HepG2 (cell line): ENCODE measurements around the gene LSS. TPM values are rescaled to one million over a fixed set of nuclear protein-coding genes. Genes with fewer than 3 reads are reported as not detected.

Experiments
- ATAC-seq: fragments of 200-7000 bp; cut with Tn5 transposase; 3 replicates; pipeline ENCODE4 v1.9.1; 2020; ENCODE audit warnings: mild to moderate bottlenecking, moderate library complexity
- BruUV-seq: library from RNA; stranded (reverse); fragments of 400-500 nt; replicated peaks from 2 replicates; lab custom pipeline; 2021; lab: Mats Ljungman, UMichigan
- CTCF ChIA-PET: fragments of 300-600 bp; formaldehyde crosslinking; extraction: SDS; loops from one replicate; lab custom pipeline; 2021; ENCODE audit warnings: low total read pairs, inconsistent platforms, low intra/inter-chr PET ratio; lab: Yijun Ruan, JAX
- POLR2A ChIA-PET: fragments of 350-600 bp; sonication (Branson Sonifier 250); formaldehyde crosslinking; loops from one replicate; lab custom pipeline; 2020; ENCODE audit warnings: antibody characterized with exemption, inconsistent platforms; lab: Yijun Ruan, JAX
- DNase-seq: peaks from one replicate; pipeline ENCODE4 v3.0.0-alpha.2; 2015; ENCODE audit warnings: low spot score
- FAIRE-seq: peaks from 3 replicates; lab custom pipeline; 2011; peaks lifted over from hg19 to GRCh38; lab: Jason Lieb, UNC
- H2AFZ ChIP-seq: one replicate; pipeline ENCODE4 v1.6.1; 2011; ENCODE audit warnings: low read length, inconsistent platforms
- H3K27ac ChIP-seq: fragments of 300-600 bp; 3 replicates; pipeline ENCODE4 v1.8.0; 2011; ENCODE audit warnings: mixed run types, mild to moderate bottlenecking, mixed read lengths, low read length, inconsistent platforms; ENCODE audit not compliant: insufficient read depth; ENCODE audit errors: extremely low read length
- H3K27me3 ChIP-seq, 2 experiments: fragments of 200-600 bp in 1 of 2; 2 replicates in 1 of 2; 3 replicates in 1 of 2; pipeline versions ENCODE4 v1.6.0 to v1.8.0; 2011; ENCODE audit warnings: low read length in 2 of 2, mild to moderate bottlenecking in 2 of 2, moderate library complexity in 2 of 2, inconsistent platforms in 1 of 2; ENCODE audit not compliant: insufficient read depth in 2 of 2, control insufficient read depth in 1 of 2
- H3K36me3 ChIP-seq, 2 experiments: fragments of 200-600 bp in 1 of 2; replicated peaks in 1 of 2; 2 replicates in 1 of 2; 3 replicates in 1 of 2; pipeline versions ENCODE4 v1.5.1 to v1.8.0; 2011; ENCODE audit warnings: low read length in 2 of 2, inconsistent platforms in 1 of 2; ENCODE audit not compliant: insufficient read depth in 2 of 2, control insufficient read depth in 1 of 2
- H3K4me1 ChIP-seq: 2 replicates; pipeline ENCODE4 v1.5.1; 2012; ENCODE audit warnings: low read length, inconsistent platforms; ENCODE audit not compliant: insufficient read depth
- H3K4me2 ChIP-seq: 2 replicates; pipeline ENCODE4 v1.6.0; 2011; ENCODE audit warnings: low read depth, low read length, inconsistent platforms
- H3K4me3 ChIP-seq, 3 experiments: fragments of 200-600 bp in 1 of 3; sonication (generic), shearing (Covaris generic) in 1 of 3; replicated peaks in 1 of 3; 2 replicates each; pipeline ENCODE4 v1.5.1; 2011 to 2016; ENCODE audit warnings: low read length in 3 of 3, inconsistent platforms in 2 of 3, low read depth in 2 of 3, mild to moderate bottlenecking in 2 of 3, control low read depth in 1 of 3, mixed read lengths in 1 of 3; ENCODE audit not compliant: insufficient read depth in 1 of 3
- H3K79me2 ChIP-seq: one replicate; pipeline ENCODE4 v1.6.1; 2011; ENCODE audit warnings: low read length, inconsistent platforms; ENCODE audit not compliant: insufficient read depth
- H3K9ac ChIP-seq: 2 replicates; pipeline ENCODE4 v1.6.0; 2011; ENCODE audit warnings: mild to moderate bottlenecking, low read depth, low read length, inconsistent platforms; ENCODE audit not compliant: insufficient read depth
- H3K9me3 ChIP-seq: 2 replicates; pipeline ENCODE4 v1.5.1; 2012; ENCODE audit warnings: mild to moderate bottlenecking, low read length
- H4K20me1 ChIP-seq: 2 replicates; pipeline ENCODE4 v1.6.0; 2011; ENCODE audit warnings: inconsistent platforms, mild to moderate bottlenecking, low read length, moderate library complexity; ENCODE audit not compliant: insufficient read depth
- AGO2 ChIP-seq: fragments of 200-400 bp; formaldehyde crosslinking; optimal IDR thresholded peaks from 2 replicates; pipeline ENCODE3; 2017; ENCODE audit warnings: mild to moderate bottlenecking, low read depth, low read length, moderate library complexity
- HNRNPK ChIP-seq: fragments of 200-400 bp; formaldehyde crosslinking; IDR thresholded peaks from 2 replicates; pipeline ENCODE4 v1.6.1; 2018; ENCODE audit warnings: low read length, low read depth, moderate library complexity, mild to moderate bottlenecking; ENCODE audit not compliant: poor library complexity, severe bottlenecking
- JUN ChIP-seq: sonication (generic); formaldehyde crosslinking; IDR thresholded peaks from 2 replicates; pipeline ENCODE4 v1.4.0; 2020; ENCODE audit warnings: mild to moderate bottlenecking, missing genetic modification reagents
- MAFF ChIP-seq: IDR thresholded peaks from 2 replicates; pipeline ENCODE4 v1.6.1; 2011; ENCODE audit warnings: low read depth, low read length, improper control_type of control experiment
- MAFK ChIP-seq, 2 experiments: IDR thresholded peaks in 1 of 2; conservative IDR thresholded peaks in 1 of 2; 2 replicates each; pipeline ENCODE4 v1.6.1; 2011; ENCODE audit warnings: improper control_type of control experiment in 2 of 2, low read length in 2 of 2
- NFYB ChIP-seq: sonication (generic); formaldehyde crosslinking; IDR thresholded peaks from 2 replicates; pipeline ENCODE4 v1.4.0; 2020; ENCODE audit warnings: missing genetic modification reagents
- NFYC ChIP-seq: IDR thresholded peaks from 2 replicates; pipeline ENCODE4 v1.6.1; 2016; ENCODE audit warnings: missing genetic modification reagents, missing compliant biosample characterization
- PCBP1 ChIP-seq: fragments of 200-400 bp; formaldehyde crosslinking; IDR thresholded peaks from 2 replicates; pipeline ENCODE4 v1.6.1; 2017; ENCODE audit warnings: mild to moderate bottlenecking, low read depth, low read length, borderline replicate concordance
- POLR2A ChIP-seq, 2 experiments: IDR thresholded peaks; 2 replicates each; pipeline ENCODE4 v1.6.1; 2011; ENCODE audit warnings: low read depth in 2 of 2, low read length in 2 of 2, mild to moderate bottlenecking in 1 of 2, moderate library complexity in 1 of 2; ENCODE audit not compliant: insufficient read depth in 1 of 2
- POLR2G ChIP-seq: fragments of 200-400 bp; formaldehyde crosslinking; IDR thresholded peaks from 2 replicates; pipeline ENCODE4 v1.6.1; 2018; ENCODE audit warnings: mild to moderate bottlenecking, low read depth, low read length, moderate library complexity
- SRF ChIP-seq: IDR thresholded peaks from 2 replicates; pipeline ENCODE4 v1.6.1; 2011; ENCODE audit warnings: mild to moderate bottlenecking, low read depth, low read length, moderate library complexity
- ZBTB33 ChIP-seq: sonication (generic); formaldehyde crosslinking; IDR thresholded peaks from 2 replicates; pipeline ENCODE4 v1.4.0; 2020; ENCODE audit warnings: missing genetic modification reagents
- ZFP82 ChIP-seq: sonication (generic); formaldehyde crosslinking; IDR thresholded peaks from 2 replicates; pipeline ENCODE4 v1.5.1; 2020; ENCODE audit warnings: mild to moderate bottlenecking, missing genetic modification reagents, borderline replicate concordance
- ZMYM4 ChIP-seq: sonication (generic); formaldehyde crosslinking; IDR thresholded peaks from 2 replicates; pipeline ENCODE4 v1.8.1; 2023; ENCODE audit warnings: mild to moderate bottlenecking, missing genetic modification reagents
- ZNF780A ChIP-seq: sonication (generic); formaldehyde crosslinking; IDR thresholded peaks from 2 replicates; pipeline ENCODE4 v1.8.0; 2022; ENCODE audit warnings: mild to moderate bottlenecking, missing genetic modification reagents, moderate library complexity
- WGBS: methylation state at CpG from one replicate; pipeline ENCODE4 v1.1.6; 2017; ENCODE audit warnings: low lambda C conversion rate; 5-methylcytosine and 5-hydroxymethylcytosine counted together
- in situ Hi-C: cut with HindIII; loops from 2 replicates; pipeline ENCODE4 v1.10.0; 2017; ENCODE audit warnings: low pct_unique_long_range_greater_than_20kb; ENCODE audit not compliant: extremely low pct_ligation_motif_present
- intact Hi-C: fragments of 100-400 bp; cut with micrococcal nuclease; formaldehyde crosslinking; loops from one replicate; pipeline ENCODE4 v1.10.0; 2022; ENCODE audit not compliant: unreplicated experiment
- polyA plus RNA-seq, 8 experiments: library from polyadenylated mRNA; depleted of rRNA in 3 of 8; stranded (reverse) in 7 of 8; unstranded in 1 of 8; fragments of >200 nt; fragmentation: Illumina TruSeq in 4 of 8; extraction: Trizol in 4 of 8; gene quantifications; 2 replicates each; pipeline versions ENCODE4 v1.2.1 to v1.2.3, GENCODE V29; 2011 to 2016; ENCODE audit warnings: low read depth in 4 of 8, missing spikeins in 1 of 8, mixed read lengths in 1 of 8; ENCODE audit not compliant: insufficient read depth in 1 of 8
- total RNA-seq, 5 experiments: library from RNA; depleted of rRNA; stranded (reverse); fragments of >200 nt; fragmentation: Illumina TruSeq; extraction: Trizol; gene quantifications; 2 replicates each; pipeline ENCODE4 v1.2.3, GENCODE V29; 2016; ENCODE audit warnings: low read depth in 1 of 5

LSS gene
- total and polyA plus RNA-seq, 2 of the 13 experiments (the other 11 are each of a cell fraction or from before 2014, with no cell fraction given) = 72.6 to 113 TPM

DNA sequence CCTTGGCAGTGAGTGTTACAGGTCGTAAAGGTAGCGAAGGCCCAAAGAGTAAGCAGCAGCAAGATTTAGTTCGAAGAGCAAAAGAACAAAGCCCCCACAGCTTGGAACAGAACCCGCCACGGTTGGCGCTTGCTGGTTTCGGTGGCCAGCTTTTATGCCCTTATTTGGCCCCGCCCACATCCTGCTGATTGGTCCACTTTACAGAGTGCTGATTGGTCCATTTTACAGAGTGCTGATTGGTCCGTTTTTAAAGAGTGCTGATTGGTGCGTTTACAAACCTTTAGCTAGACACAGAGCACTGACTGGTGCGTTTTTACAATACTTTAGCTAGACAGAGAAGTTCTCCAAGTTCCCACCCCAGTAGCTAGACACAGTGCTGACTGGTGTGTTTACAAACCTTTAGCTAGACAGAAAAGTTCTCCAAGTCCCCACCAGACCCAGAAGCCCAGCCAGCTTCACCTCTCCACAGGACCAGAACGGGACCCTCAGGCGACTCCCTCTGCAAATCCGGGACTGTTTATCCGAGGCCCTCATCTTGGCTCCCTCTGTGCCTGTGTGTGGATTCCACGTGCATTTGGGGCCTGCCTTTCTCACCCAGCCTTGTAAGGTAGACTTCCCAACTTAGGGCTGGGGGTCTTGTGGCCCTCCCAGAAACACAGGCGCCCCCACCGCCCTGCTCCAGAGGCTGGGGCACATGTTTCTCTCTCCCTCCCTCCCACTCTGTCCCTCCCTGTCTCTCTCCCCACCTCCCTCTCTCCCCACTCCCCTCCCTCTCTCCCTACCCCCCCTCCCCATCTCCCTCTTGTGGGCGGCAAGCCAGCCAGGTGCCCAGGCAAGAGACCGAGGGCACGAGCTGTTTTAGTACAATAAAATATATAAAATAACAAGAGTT, 85.7 kb downstream of the LSS start:
- 96% methylated on average over 20 of the region's 21 CpGs for WGBS
- Histone ChIP-seq H2AFZ (no peak overlapping the region), H3K4me1 (peaks cover 15% of the 10 kb centered on the region), H3K79me2 (no peaks in the 10 kb centered on the region), H3K27ac (no peak overlapping the region), H3K27me3 (no peaks in the 10 kb centered on the region), H3K9ac (no peak overlapping the region), H4K20me1 (peaks cover 13% of the 10 kb centered on the region; the same call in 1 of the 2 replicates), H3K4me3 (no peak overlapping the region), H3K9me3 (no peaks in the 10 kb centered on the region), H3K36me3 (peaks cover 14 to 31% of the 10 kb centered on the region in 2 experiments; a peak in 4 of 5 replicates), H3K4me2 (no peak overlapping the region)
- ChIA-PET CTCF (no interaction called here), POLR2A (interaction anchor here (0.8 to 2.7 kb wide), 5 partner anchors 10 to 234 kb away, joined by 3 to 13 read pairs (median 7); partner anchors contain the start of gene FTCD)
- no TSS peak for BruUV-seq
- FAIRE-seq (no peak), ATAC-seq (no peak), DNase-seq (no peak)
- intact Hi-C loops = no loop called here
- TF ChIP-seq ZFP82 = no peak
- peak; percentile 76 for TF ChIP-seq NFYB (CRISPR knock-in tag)
- peak; percentile 71 for TF ChIP-seq ZMYM4 (CRISPR knock-in tag)
- 0 out of 2 replicates have a peak, but pooled peaks have one; percentile 31 for TF ChIP-seq POLR2G
- peak; percentile 68 for TF ChIP-seq NFYC
- TF ChIP-seq PCBP1 = 0 out of 2 replicates have a peak, but pooled peaks have one; percentile 33
- peak; percentile 43; the same call in 1 of the 2 replicates for TF ChIP-seq SRF
- TF ChIP-seq MAFF = peak; percentile 46
- no peak for TF ChIP-seq ZNF780A
- peak; percentile 2 for TF ChIP-seq AGO2
- peak; percentile 13 to 49; a peak in 3 of 4 replicates for TF ChIP-seq MAFK (conservative IDR thresholded peaks at IDR 0.05 in 1 of 2, IDR thresholded peaks at IDR 0.05 in 1 of 2; ENCODE audit: low read length in 2 of 2)
- peak; percentile 86 for TF ChIP-seq ZBTB33 (CRISPR knock-in tag)
- peak; percentile 48 for TF ChIP-seq HNRNPK
- no peak for TF ChIP-seq JUN (CRISPR knock-in tag)
- peak; percentile 22 to 33; a peak in 1 of 4 replicates for TF ChIP-seq POLR2A (IDR thresholded peaks at IDR 0.05; ENCODE audit: insufficient read depth in 1 of 2, low read depth in 2 of 2, low read length in 2 of 2)
- in situ Hi-C loops = no loop called here
